ENCODE data around the gene DNA2. TPM values are rescaled to one million over a fixed set of nuclear protein-coding genes. Genes with fewer than 3 reads are reported as not detected.
"Not testable (repeated sequence)": the region's sequence is repeated elsewhere in the genome, so short reads cannot be mapped to it uniquely, and the experiment has no call there.

The DNA2 gene
- total RNA-seq, 1 experiment from 2014 or later: 29.0 TPM

- POLR2A ChIA-PET; BruUV-seq (replicated peaks); H3K4me1 ChIP-seq (ENCODE audit: control insufficient read depth, insufficient read depth, low read length); ATAC-seq; in situ Hi-C loops (cut with HindIII; ENCODE audit: low pct_unique_long_range_greater_than_20kb, low sequenced_read_pairs); CTCF ChIA-PET; H3K4me3 ChIP-seq (ENCODE audit: low read depth in 2 of 2, low read length in 2 of 2); H3K27me3 ChIP-seq (ENCODE audit: control insufficient read depth, insufficient read depth, low read length); intact Hi-C loops (cut with micrococcal nuclease; ENCODE audit: unreplicated experiment); H3K27ac ChIP-seq (ENCODE audit: low read length); H3K9me3 ChIP-seq (ENCODE audit: control insufficient read depth, insufficient read depth, low read depth, low read length); DNase-seq (ENCODE audit: low read depth, low spot score): not testable (repeated sequence)
- H3K36me3 ChIP-seq (ENCODE audit: control insufficient read depth, insufficient read depth, low read length): peaks cover 20% of the 10 kb centered on the region; the same call in 1 of the 2 replicates
Observed at GRCh38 chr10:68464729-68465128, 7.0 kb downstream of the DNA2 start.

- ChIA-PET CTCF (no interaction called here), POLR2A (interaction anchor here (0.6 kb wide), 1 partner anchor 10 kb away, joined by 4 read pairs; no protein-coding TSS in a partner anchor)
- ATAC-seq (no peak), DNase-seq (ENCODE audit: low read depth, low spot score) (no peak)
- no peaks in the 10 kb centered on the region for H3K9me3 ChIP-seq (ENCODE audit: control insufficient read depth, insufficient read depth, low read depth, low read length)
- H3K27me3 ChIP-seq (ENCODE audit: control insufficient read depth, insufficient read depth, low read length): no peaks in the 10 kb centered on the region
- no peak for TF ChIP-seq TCF7L2 (IDR thresholded peaks at IDR 0.05; ENCODE audit: low read depth, low read length)
- TF ChIP-seq SIN3A (IDR thresholded peaks at IDR 0.05; ENCODE audit: borderline replicate concordance, insufficient read depth, low read depth, low read length): no peak
- no peak for TF ChIP-seq CTCF (IDR thresholded peaks at IDR 0.05)
- TF ChIP-seq REST (IDR thresholded peaks at IDR 0.05; ENCODE audit: insufficient read depth in 1 of 2, low read depth in 2 of 2, low read length in 1 of 2): no peak
- no peak overlapping the region for H3K27ac ChIP-seq (ENCODE audit: low read length)
- no TSS peak for BruUV-seq (replicated peaks)
- peaks cover 22% of the 10 kb centered on the region; the same call in 1 of the 2 replicates for H3K36me3 ChIP-seq (ENCODE audit: control insufficient read depth, insufficient read depth, low read length)
- H3K4me3 ChIP-seq (ENCODE audit: low read depth in 2 of 2, low read length in 2 of 2): no peak overlapping the region
- intact Hi-C loops (cut with micrococcal nuclease; ENCODE audit: unreplicated experiment) (no loop called here), in situ Hi-C loops (cut with HindIII; ENCODE audit: low pct_unique_long_range_greater_than_20kb, low sequenced_read_pairs) (no loop called here)
- no peaks in the 10 kb centered on the region for H3K4me1 ChIP-seq (ENCODE audit: control insufficient read depth, insufficient read depth, low read length)
Observed at GRCh38 chr10:68463365-68464093, 8.2 kb downstream of the DNA2 start.

GRCh38 chr10:68462536-68462935 lies 9.2 kb downstream of the DNA2 start:
- Histone ChIP-seq H3K4me3 (ENCODE audit: low read depth in 2 of 2, low read length in 2 of 2) (no peak overlapping the region), H3K9me3 (ENCODE audit: control insufficient read depth, insufficient read depth, low read depth, low read length) (no peaks in the 10 kb centered on the region), H3K36me3 (ENCODE audit: control insufficient read depth, insufficient read depth, low read length) (peaks cover 15% of the 10 kb centered on the region; the same call in 1 of the 2 replicates), H3K4me1 (ENCODE audit: control insufficient read depth, insufficient read depth, low read length) (no peaks in the 10 kb centered on the region), H3K27me3 (ENCODE audit: control insufficient read depth, insufficient read depth, low read length) (no peaks in the 10 kb centered on the region), H3K27ac (ENCODE audit: low read length) (no peak overlapping the region)
- in situ Hi-C loops (cut with HindIII; ENCODE audit: low pct_unique_long_range_greater_than_20kb, low sequenced_read_pairs): no loop called here
- ATAC-seq: no peak
- CTCF ChIA-PET: no interaction called here
- no peak for DNase-seq (ENCODE audit: low read depth, low spot score)
- POLR2A ChIA-PET: no interaction called here
- intact Hi-C loops (cut with micrococcal nuclease; ENCODE audit: unreplicated experiment): no loop called here
- TF ChIP-seq TCF7L2 (IDR thresholded peaks at IDR 0.05; ENCODE audit: low read depth, low read length): no peak
- no peak for TF ChIP-seq SIN3A (IDR thresholded peaks at IDR 0.05; ENCODE audit: borderline replicate concordance, insufficient read depth, low read depth, low read length)
- no peak for TF ChIP-seq POLR2AphosphoS5 (IDR thresholded peaks at IDR 0.05; ENCODE audit: low read depth, low read length)
- TF ChIP-seq REST (IDR thresholded peaks at IDR 0.05; ENCODE audit: insufficient read depth in 1 of 2, low read depth in 2 of 2, low read length in 1 of 2): no peak
- TF ChIP-seq CTCF (IDR thresholded peaks at IDR 0.05): no peak
- no TSS peak for BruUV-seq (replicated peaks)
